NCI-H1048 (cell line): Measurements from ENCODE around the gene ARHGEF6.
"Not testable (repeated sequence)": the region's sequence is repeated elsewhere in the genome, so short reads cannot be mapped to it uniquely, and the experiment has no call there.

Experiments used
- DNase-seq: peaks from one replicate; lab custom pipeline; 2025; lab: John Stamatoyannopoulos, UW

The ARHGEF6 gene, protein sequence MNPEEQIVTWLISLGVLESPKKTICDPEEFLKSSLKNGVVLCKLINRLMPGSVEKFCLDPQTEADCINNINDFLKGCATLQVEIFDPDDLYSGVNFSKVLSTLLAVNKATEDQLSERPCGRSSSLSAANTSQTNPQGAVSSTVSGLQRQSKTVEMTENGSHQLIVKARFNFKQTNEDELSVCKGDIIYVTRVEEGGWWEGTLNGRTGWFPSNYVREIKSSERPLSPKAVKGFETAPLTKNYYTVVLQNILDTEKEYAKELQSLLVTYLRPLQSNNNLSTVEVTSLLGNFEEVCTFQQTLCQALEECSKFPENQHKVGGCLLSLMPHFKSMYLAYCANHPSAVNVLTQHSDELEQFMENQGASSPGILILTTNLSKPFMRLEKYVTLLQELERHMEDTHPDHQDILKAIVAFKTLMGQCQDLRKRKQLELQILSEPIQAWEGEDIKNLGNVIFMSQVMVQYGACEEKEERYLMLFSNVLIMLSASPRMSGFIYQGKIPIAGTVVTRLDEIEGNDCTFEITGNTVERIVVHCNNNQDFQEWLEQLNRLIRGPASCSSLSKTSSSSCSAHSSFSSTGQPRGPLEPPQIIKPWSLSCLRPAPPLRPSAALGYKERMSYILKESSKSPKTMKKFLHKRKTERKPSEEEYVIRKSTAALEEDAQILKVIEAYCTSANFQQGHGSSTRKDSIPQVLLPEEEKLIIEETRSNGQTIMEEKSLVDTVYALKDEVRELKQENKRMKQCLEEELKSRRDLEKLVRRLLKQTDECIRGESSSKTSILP

GRCh38 chrX:136780763-136781162 lies at the start of gene ARHGEF6:
ARHGEF6 (minus strand) TSS chrX:136780932; CDS start chrX:136780882, 50 bp downstream.
- no peak for DNase-seq

DNA sequence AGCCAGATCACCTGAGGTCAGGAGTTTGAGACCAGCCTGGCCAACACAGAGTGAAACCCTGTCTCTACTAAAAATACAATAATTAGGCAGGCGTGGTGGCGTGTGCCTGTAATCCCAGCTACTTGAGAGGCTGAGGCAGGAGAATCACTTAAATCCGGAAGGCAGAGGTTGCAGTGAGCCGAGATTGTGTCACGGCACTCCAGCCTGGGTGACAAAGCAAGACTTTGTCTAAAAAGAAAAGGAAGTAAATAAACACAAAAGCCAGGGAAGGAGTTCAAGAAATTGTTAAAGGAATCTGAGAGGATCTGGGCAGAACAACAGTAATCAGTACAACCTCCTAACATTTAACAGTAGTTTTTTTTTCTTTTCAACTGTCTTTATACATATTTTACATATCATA lies 48.7 kb upstream of the ARHGEF6 start:
- DNase-seq, result no peak

DNA sequence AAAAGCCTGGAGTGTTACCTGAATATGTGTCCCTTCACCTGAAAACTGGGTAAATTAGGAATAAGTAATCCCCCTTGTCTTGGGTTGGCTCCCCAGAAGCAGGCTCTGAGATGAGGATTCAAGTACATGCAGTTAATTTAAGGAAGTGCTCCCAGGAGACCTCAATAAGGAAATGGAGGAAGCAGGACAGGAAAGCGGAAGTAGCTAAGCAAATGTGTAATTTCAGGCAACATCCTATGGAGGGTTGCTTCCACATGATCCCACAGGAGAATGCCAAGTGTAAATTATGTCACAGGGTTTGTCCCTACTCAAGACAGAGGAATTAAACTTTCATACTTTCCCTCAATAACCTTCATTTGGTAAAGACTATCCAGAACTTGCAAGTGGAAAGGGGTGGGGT lies 48.1 kb upstream of the ARHGEF6 start:
- no peak for DNase-seq

- DNase-seq, result no peak
Measured at GRCh38 chrX:136827026-136827425, 46.3 kb upstream of the ARHGEF6 start.

- no peak for DNase-seq
Measured at GRCh38 chrX:136825771-136826170, 45.0 kb upstream of the ARHGEF6 start.

DNA sequence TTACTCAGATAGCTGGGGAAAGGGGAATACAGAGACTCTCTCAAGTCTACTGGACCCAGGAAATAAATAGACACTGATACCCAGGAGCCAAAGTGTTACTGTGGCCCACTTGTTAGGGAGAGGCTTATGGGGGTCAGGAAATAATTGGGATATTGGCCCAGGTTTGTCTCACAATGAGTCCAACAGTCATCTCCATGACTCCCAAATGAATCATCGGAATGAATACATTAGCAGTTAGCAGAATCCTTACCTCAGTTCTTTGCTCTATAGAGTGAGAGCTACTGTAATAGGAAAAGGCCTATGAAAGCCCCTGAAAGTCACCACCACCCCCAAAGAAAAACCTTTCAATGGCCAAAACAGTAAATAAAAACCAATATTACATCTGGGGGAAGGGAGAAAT lies 42.4 kb upstream of the ARHGEF6 start:
- no peak for DNase-seq

DNA sequence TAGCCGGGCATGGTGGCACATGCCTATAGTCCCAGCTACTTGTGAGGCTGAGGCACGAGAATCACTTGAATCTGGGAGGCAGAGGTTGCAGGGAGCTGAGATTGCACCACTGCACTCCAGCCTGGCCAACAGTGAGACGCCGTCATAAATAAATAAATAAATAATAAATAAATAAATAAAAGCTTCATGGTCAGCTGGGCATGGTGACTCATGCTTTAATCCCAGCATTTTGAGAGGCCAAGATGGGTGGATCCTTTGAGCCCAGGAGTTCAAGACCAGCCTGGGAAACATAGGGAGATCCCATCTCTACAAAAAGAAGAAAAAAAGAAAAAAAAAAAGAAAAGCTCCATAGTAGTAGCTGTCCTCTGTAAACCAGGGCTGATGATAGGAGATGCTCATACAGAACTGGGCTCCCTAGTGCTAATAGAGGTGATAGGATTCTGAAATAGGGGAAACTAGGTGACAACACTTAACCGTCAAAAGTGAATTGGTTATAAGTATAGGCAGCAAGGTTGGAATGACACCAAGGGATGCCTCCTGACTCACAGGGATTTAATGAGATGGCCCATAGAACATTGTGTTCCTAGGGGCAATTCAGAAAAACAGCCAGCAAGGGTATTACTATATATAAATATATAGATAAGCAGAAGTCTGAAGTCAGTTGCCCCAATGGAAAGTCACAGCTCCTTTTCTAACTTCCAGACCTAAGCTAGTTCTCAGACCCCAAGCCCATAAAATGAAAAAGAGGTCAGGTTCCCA lies 41.8 kb upstream of the ARHGEF6 start:
- no peak for DNase-seq

DNA sequence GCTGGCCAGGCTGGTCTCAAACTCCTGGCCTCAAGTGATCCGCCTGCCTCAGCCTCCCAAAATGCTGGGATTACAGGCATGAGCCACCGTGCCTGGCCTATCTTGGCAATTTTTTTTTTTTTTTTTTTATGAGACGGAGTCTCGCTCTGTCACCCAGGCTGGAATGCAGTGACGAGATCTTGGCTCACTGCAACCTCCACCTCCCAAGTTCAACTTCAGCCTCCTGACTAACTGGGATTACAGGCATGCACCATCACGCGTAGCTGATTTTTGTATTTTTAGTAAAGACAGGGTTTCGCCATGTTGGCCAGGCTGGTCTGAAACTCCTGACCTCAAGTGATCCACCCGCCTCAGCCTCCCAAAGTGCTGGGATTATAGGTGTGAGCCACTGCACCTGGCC lies 39.0 kb upstream of the ARHGEF6 start:
- not testable (repeated sequence) for DNase-seq

DNA sequence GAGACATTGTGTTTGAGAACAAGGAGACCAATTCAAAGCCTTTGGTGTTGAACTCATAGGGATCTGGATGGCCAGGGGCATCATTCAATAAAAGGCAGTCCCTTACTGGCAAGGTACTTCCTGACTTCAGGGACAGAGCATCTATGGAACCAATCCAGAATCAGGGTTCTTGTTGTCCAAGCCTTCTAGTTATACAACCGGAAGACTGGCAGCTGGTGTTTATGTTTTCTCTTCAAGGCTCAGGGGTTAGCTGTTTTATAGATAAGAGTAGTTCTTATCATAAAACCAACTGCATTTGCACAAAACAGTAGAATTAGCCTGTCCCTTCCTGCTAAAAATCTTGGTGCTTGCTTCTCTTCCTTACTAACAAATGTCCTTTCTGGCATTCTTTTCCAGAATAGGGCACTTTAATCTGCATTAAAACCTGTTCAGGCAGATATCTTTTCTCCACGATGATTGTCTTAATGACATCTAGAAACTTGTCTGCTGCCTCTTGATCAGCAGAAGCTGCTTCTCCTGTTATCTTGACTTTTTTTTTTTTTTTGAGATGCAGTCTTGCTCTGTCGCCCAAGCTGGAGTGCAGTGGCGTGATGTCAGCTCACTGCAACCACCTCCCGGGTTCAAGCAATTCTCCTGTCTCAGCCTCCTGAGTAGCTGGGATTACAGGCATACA lies 38.4 kb upstream of the ARHGEF6 start:
- no peak for DNase-seq

GRCh38 chrX:136816975-136817374 lies 36.2 kb upstream of the ARHGEF6 start:
- no peak for DNase-seq

DNA sequence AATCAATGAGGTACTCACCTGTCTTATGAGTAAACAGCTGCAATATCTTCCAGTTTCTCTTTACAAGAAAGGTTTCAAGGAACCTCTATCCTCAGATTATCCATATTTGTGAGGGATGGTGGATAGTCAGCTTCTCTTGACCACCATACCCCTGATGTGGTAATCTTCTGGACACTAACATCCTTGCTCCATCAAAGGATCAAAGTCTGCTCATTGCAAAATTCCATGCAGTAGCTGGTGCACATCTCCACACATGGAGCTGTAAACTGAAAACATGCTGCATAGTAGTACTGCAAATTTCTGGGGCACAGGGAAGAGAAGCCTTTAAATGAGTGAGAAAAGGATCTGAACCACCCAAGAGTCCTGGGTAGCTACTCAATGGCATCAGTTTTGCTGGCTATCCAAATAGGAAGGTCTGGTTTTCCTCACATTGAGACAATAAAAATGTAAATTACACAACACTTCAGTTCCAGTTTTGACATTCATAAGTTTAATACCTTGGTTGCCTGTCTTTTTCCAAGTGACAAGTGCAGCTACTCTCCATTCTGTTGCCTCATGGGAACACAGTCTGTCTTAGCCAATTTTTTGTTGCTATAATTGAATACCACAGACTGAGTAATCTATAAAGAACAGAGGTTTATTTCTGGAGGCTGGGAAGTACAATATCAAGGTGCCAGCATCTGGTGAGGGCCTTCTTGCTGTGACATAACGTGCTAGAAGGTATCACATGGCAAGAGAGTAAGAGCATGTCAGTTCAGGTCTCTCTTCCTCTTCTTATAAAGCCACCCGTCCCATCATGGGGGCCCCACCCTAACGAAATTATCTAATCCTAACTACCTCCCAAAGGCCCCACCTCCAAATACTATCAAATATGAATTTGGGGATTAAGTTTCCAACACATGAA lies 34.4 kb upstream of the ARHGEF6 start:
- no peak for DNase-seq

- DNase-seq, result no peak
Measured at GRCh38 chrX:136812286-136812685, 31.6 kb upstream of the ARHGEF6 start.

DNA sequence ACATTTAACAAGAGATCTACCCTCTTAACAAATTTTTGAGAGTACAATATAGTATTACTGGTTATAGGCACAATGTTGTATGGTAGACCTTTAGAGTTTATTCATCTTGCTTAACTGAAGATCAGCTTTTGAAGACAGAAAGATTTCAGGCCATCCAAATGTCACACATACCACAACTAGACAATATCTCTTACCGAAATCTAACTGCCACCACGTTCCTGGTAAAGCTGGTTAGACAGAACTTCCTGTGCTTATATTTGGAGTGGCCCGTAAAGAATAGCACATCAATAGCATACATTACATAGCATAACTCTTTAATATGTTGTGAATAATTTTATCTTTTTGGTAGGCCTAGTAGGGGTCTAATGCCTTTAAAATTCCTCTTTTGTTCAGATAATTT lies 29.8 kb upstream of the ARHGEF6 start:
- no peak for DNase-seq

DNA sequence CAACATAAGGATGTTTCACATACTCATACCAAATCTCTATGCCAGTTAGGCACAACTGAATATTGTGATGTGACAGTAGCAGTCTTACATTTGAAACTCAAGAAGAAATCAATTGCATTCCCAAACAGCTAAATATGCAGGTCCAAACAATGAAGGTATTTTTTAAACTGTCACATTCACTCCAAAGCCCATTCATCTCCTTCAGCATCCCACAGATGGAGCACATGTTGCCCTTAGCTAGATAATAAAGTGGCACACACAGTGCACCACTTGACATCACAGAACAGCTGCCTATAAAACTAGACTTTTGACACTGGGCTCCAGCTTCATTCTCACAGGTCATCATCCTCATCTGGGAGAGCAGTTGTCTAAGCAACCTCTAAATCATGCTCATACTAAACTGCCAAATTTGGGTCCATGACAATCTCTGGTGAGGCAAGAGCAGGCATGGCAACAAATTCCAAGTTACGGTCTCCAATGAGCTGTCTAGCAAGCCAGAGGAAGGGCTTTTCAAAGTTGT lies 26.2 kb upstream of the ARHGEF6 start:
- DNase-seq, result no peak

- no peak for DNase-seq
Measured at GRCh38 chrX:136802515-136802914, 21.8 kb upstream of the ARHGEF6 start.

DNA sequence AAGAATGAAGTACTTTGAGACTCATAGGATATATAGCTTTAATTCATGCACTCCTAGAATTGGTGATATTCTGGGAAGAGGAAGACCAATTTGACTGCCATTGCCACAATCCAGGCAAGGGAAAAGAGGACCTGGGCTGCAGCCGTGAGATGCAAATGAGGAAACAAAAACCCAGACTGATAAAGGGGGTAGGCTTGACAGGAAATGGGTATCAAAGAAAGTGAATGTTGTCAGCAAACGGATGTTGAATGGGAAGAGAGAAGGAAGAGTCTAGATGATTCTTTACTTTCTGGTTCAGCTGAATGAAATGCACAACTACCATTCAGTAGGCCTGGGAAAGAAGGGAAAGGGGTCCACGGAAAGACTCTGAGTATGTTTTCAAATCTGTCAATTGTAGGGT lies 17.1 kb upstream of the ARHGEF6 start:
- DNase-seq, result no peak

DNA sequence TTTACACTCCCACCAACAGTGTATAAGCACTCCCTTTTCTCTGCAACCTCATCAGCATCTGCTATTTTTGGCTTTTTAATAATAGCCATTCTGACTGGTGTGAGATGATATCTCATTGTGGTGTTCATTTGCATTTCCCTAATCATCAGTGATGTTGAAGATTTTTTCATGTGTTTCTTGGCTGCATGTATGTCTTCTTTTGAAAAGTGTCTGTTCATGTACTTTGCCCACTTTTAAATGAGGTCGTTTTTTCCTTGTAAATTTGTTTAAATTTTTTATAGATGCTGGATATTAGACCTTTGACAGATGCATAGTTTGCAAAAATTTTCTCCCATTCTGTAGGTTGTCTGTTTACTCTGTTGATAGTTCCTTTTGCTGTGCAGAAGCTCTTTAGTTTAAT lies 14.4 kb upstream of the ARHGEF6 start:
- not testable (repeated sequence) for DNase-seq

- not testable (repeated sequence) for DNase-seq
Measured at GRCh38 chrX:136794660-136795059, 13.9 kb upstream of the ARHGEF6 start.

GRCh38 chrX:136794080-136794479 lies 13.3 kb upstream of the ARHGEF6 start:
- DNase-seq, result no peak

DNA sequence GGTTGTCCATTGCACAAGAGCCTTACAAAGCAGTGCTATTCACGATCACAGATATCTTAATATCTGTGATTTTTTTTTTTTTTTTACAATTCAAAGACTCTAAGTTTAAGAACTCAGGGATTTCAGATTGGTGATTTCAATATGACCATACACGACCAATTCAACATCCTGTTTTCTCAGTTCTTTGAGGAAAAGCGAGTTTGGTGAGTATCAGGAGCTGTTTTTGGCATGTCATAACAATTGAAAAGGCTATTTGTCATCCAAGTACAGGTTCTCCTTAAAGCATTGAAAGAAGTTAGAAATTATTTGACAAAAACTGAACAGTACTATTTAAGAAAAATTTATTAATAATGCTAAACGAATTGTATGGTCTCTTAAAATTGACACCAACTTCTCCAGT lies 9.1 kb upstream of the ARHGEF6 start:
- DNase-seq, result no peak

DNA sequence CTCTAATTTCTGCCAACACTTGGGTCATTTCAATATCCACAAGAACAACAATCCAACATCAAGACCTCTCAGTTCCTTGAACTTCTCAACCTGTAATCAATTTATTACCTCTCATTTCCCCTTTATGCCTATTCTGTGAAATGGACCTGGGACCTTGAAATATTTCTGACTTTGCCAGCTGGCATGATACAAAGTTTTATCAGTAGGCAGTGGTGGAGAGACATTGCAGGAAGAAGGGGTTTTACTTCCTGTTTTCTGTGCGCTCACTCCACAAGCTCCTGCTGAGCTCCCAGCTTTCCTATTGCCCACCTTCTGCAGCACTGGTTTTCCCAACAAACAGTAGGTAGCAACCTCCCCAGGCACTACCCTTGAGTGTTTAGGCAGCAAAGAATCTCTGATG lies 3.5 kb upstream of the ARHGEF6 start:
- DNase-seq, result no peak
